GM23338 (cell line): ENCODE data around the gene ANXA2R. TPM values are rescaled to one million over a fixed set of nuclear protein-coding genes. Genes with fewer than 3 reads are reported as not detected.

Experiments used
- ATAC-seq: fragments of 200-7000 bp; cut with Tn5 transposase; 3 replicates; pipeline ENCODE4 v1.9.1; 2020
- DNase-seq: peaks from one replicate; pipeline ENCODE4 v3.0.0-alpha.2; 2015; ENCODE audit warnings: low spot score
- H2AFZ ChIP-seq: fragments of 200-600 bp; sonication (generic); 2 replicates; pipeline ENCODE4 v1.8.0; 2016; ENCODE audit warnings: antibody characterized with exemption, mild to moderate bottlenecking, moderate library complexity
- H3F3A ChIP-seq: fragments of 200-600 bp; sonication (generic); replicated peaks from 2 replicates; pipeline ENCODE4 v1.8.0; 2017; ENCODE audit warnings: antibody characterized with exemption, mixed run types, low read depth
- H3K27ac ChIP-seq: fragments of 200-600 bp; sonication (generic); 2 replicates; pipeline ENCODE4 v1.6.1; 2016; ENCODE audit warnings: low read depth
- H3K27me3 ChIP-seq: fragments of 200-600 bp; sonication (generic); 2 replicates; pipeline ENCODE4 v1.8.0; 2016; ENCODE audit warnings: mild to moderate bottlenecking, mixed run types, moderate library complexity; ENCODE audit not compliant: insufficient read depth
- H3K36me3 ChIP-seq: fragments of 200-600 bp; sonication (generic); 2 replicates; pipeline ENCODE4 v1.8.0; 2016; ENCODE audit warnings: mild to moderate bottlenecking; ENCODE audit not compliant: insufficient read depth
- H3K4me1 ChIP-seq: fragments of 200-600 bp; sonication (generic); 2 replicates; pipeline ENCODE4 v1.8.0; 2016; ENCODE audit warnings: mild to moderate bottlenecking, moderate library complexity; ENCODE audit not compliant: insufficient read depth
- H3K4me2 ChIP-seq: fragments of 200-600 bp; sonication (generic); 2 replicates; pipeline ENCODE4 v1.7.1; 2017; ENCODE audit warnings: mixed run types
- H3K4me3 ChIP-seq: fragments of 200-600 bp; sonication (generic); 2 replicates; pipeline ENCODE4 v1.6.1; 2016; ENCODE audit warnings: mixed run types
- H3K79me2 ChIP-seq: fragments of 200-600 bp; sonication (generic); replicated peaks from 2 replicates; pipeline ENCODE4 v1.8.0; 2017; ENCODE audit warnings: mild to moderate bottlenecking; ENCODE audit not compliant: insufficient read depth
- H3K9me2 ChIP-seq: fragments of 200-600 bp; sonication (generic); 2 replicates; pipeline ENCODE4 v1.8.0; 2017; ENCODE audit not compliant: insufficient read depth
- H4K20me1 ChIP-seq: fragments of 200-600 bp; sonication (generic); replicated peaks from 2 replicates; pipeline ENCODE4 v1.8.0; 2017; ENCODE audit warnings: mild to moderate bottlenecking; ENCODE audit not compliant: insufficient read depth
- H3K27ac Mint-ChIP-seq: 2 replicates; pipeline ENCODE4 v1.8.0; 2020; ENCODE audit warnings: inconsistent platforms, mild to moderate bottlenecking, moderate library complexity, mixed read lengths
- H3K27me3 Mint-ChIP-seq: 3 replicates; pipeline ENCODE4 v1.8.0; 2022; ENCODE audit warnings: low read depth, mild to moderate bottlenecking, moderate library complexity, mixed read lengths, inconsistent platforms; ENCODE audit not compliant: insufficient read depth, poor library complexity
- H3K36me3 Mint-ChIP-seq: 3 replicates; pipeline ENCODE4 v1.8.0; 2021; ENCODE audit warnings: low read depth, mild to moderate bottlenecking, inconsistent platforms, moderate library complexity, mixed read lengths
- H3K4me1 Mint-ChIP-seq: 3 replicates; pipeline ENCODE4 v1.8.0; 2020; ENCODE audit warnings: mild to moderate bottlenecking, inconsistent platforms, mixed read lengths
- H3K4me3 Mint-ChIP-seq: 3 replicates; pipeline ENCODE4 v1.8.0; 2021; ENCODE audit warnings: moderate library complexity, mild to moderate bottlenecking, inconsistent platforms, mixed read lengths
- H3K9me3 Mint-ChIP-seq: 3 replicates; pipeline ENCODE4 v1.8.0; 2020; ENCODE audit warnings: moderate library complexity, mild to moderate bottlenecking, inconsistent platforms, mixed read lengths
- CREB1 ChIP-seq: fragments of 250-450 bp; sonication (Bioruptor Pico); IDR thresholded peaks from 2 replicates; pipeline ENCODE4 v1.5.0; 2020; ENCODE audit warnings: low read depth, mild to moderate bottlenecking, moderate library complexity
- JUNB ChIP-seq: IDR thresholded peaks from one replicate; pipeline ENCODE4 v1.6.1; 2016; ENCODE audit warnings: antibody characterized with exemption; ENCODE audit not compliant: unreplicated experiment
- NANOG ChIP-seq: IDR thresholded peaks from 2 replicates; pipeline ENCODE4 v1.6.1; 2016; ENCODE audit warnings: antibody characterized with exemption, borderline replicate concordance
- POLR2AphosphoS5 ChIP-seq: IDR thresholded peaks from 2 replicates; pipeline ENCODE4 v1.6.1; 2016; ENCODE audit warnings: antibody characterized with exemption, low read depth
- STAT1 ChIP-seq: IDR thresholded peaks from one replicate; pipeline ENCODE4 v1.6.1; 2016; ENCODE audit warnings: antibody characterized with exemption; ENCODE audit not compliant: unreplicated experiment
- ZNF114 ChIP-seq: fragments of 250-450 bp; sonication (Bioruptor Pico); IDR thresholded peaks from 2 replicates; pipeline ENCODE4 v1.5.0; 2020; ENCODE audit warnings: mild to moderate bottlenecking, moderate library complexity
- ZNF331 ChIP-seq: fragments of 250-450 bp; sonication (Bioruptor Pico); IDR thresholded peaks from 2 replicates; pipeline ENCODE4 v1.5.0; 2020; ENCODE audit warnings: low read depth, mild to moderate bottlenecking, moderate library complexity
- ZNF462 ChIP-seq: fragments of 250-450 bp; sonication (Bioruptor Pico); IDR thresholded peaks from 2 replicates; pipeline ENCODE4 v1.5.0; 2020; ENCODE audit warnings: mild to moderate bottlenecking, moderate library complexity
- polyA plus RNA-seq: library from polyadenylated mRNA; unstranded; fragments of >200 nt; fragmentation: Nextera tagmentation; extraction: Ambion mirVana; gene quantifications from 2 replicates; pipeline ENCODE4 v1.2.1, GENCODE V29; 2016
- total RNA-seq: library from RNA; depleted of rRNA; stranded (reverse); fragments of >200 nt; shearing (Covaris generic); gene quantifications from 2 replicates; pipeline ENCODE4 v1.2.3, GENCODE V29; 2014
- TF ChIP-seq, protein P1 (sequence below): IDR thresholded peaks from 2 replicates; pipeline ENCODE4 v1.6.1; 2016; ENCODE audit warnings: antibody characterized with exemption
- TF ChIP-seq, protein P2 (sequence below), 2 experiments: fragments of 200-600 bp in 1 of 2; sonication (generic) in 1 of 2; conservative IDR thresholded peaks; 2 replicates each; pipeline versions ENCODE4 v1.5.1 to v1.6.1; 2016 to 2017; ENCODE audit warnings: antibody characterized with exemption in 2 of 2, low read depth in 2 of 2, mild to moderate bottlenecking in 2 of 2, moderate library complexity in 1 of 2

The ANXA2R gene
- total and polyA plus RNA-seq, 2 experiments from 2014 or later, result 0.21 TPM; not detected in 1

DNA sequence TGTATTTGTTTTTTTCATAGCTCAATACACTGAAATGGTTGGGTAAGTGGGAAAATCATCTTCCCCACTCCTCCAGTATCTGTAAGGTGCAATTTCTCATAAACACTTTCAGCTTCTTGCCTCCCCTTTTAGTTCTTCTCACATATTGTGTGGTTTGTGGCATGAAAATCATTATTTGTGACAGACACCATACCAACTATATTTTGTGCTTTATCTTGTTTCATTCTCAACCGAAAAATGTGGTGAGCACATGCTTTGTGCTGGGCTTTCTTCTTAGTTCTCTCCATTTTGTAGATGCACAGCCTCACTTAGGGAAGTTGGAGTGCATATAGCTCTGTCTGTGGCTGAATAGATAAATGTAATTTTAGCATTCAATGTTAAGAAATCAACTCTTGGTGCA, 6.4 kb upstream of the ANXA2R start (continued):
- no peak for TF ChIP-seq ZNF462 (CRISPR knock-in tag)
- TF ChIP-seq, protein P1, sequence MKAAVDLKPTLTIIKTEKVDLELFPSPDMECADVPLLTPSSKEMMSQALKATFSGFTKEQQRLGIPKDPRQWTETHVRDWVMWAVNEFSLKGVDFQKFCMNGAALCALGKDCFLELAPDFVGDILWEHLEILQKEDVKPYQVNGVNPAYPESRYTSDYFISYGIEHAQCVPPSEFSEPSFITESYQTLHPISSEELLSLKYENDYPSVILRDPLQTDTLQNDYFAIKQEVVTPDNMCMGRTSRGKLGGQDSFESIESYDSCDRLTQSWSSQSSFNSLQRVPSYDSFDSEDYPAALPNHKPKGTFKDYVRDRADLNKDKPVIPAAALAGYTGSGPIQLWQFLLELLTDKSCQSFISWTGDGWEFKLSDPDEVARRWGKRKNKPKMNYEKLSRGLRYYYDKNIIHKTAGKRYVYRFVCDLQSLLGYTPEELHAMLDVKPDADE, result no peak
- no peak for TF ChIP-seq NANOG

- H3K27me3 ChIP-seq, result peaks cover 77% of the 10 kb centered on the region
- DNase-seq, result peak; percentile 62
- peak overlapping the region; percentile 73 for H3K4me2 ChIP-seq
These were observed 5.1 kb upstream of the ANXA2R start for GRCh38 chr5:43045236-43045635.

More at GRCh38 chr5:43045236-43045635, 5.1 kb upstream of the ANXA2R start:
- ATAC-seq, result peak; percentile 23
- Histone ChIP-seq H2AFZ (no peak overlapping the region), H4K20me1 (peaks cover 14% of the 10 kb centered on the region), H3K27ac (no peak overlapping the region), H3K9me2 (no peaks in the 10 kb centered on the region), H3F3A (peaks cover 36% of the 10 kb centered on the region), H3K36me3 (no peaks in the 10 kb centered on the region; the same call in 1 of the 2 replicates), H3K4me3 (peak overlapping the region; percentile 49), H3K79me2 (no peaks in the 10 kb centered on the region), H3K4me1 (peaks cover 22% of the 10 kb centered on the region)
- Mint-ChIP-seq H3K4me1 (peaks cover 33% of the 10 kb centered on the region), H3K9me3 (peaks cover 4% of the 10 kb centered on the region; the same call in 1 of the 3 replicates), H3K4me3 (peak overlapping the region; percentile 56), H3K27me3 (peaks cover 67% of the 10 kb centered on the region), H3K36me3 (no peaks in the 10 kb centered on the region; the same call in 2 of the 3 replicates), H3K27ac (no peak overlapping the region)
- TF ChIP-seq CREB1 (CRISPR knock-in tag), result no peak
- TF ChIP-seq POLR2AphosphoS5, result no peak
- TF ChIP-seq, protein P2, sequence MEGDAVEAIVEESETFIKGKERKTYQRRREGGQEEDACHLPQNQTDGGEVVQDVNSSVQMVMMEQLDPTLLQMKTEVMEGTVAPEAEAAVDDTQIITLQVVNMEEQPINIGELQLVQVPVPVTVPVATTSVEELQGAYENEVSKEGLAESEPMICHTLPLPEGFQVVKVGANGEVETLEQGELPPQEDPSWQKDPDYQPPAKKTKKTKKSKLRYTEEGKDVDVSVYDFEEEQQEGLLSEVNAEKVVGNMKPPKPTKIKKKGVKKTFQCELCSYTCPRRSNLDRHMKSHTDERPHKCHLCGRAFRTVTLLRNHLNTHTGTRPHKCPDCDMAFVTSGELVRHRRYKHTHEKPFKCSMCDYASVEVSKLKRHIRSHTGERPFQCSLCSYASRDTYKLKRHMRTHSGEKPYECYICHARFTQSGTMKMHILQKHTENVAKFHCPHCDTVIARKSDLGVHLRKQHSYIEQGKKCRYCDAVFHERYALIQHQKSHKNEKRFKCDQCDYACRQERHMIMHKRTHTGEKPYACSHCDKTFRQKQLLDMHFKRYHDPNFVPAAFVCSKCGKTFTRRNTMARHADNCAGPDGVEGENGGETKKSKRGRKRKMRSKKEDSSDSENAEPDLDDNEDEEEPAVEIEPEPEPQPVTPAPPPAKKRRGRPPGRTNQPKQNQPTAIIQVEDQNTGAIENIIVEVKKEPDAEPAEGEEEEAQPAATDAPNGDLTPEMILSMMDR (conservative IDR thresholded peaks at IDR 0.05; ENCODE audit: low read depth in 2 of 2), result no peak
- no peak for TF ChIP-seq ZNF331
- no peak for TF ChIP-seq STAT1
- no peak for TF ChIP-seq ZNF114
- no peak for TF ChIP-seq JUNB
